Measurements from ENCODE around the gene CFAP47. TPM values are rescaled to one million over a fixed set of nuclear protein-coding genes. Genes with fewer than 3 reads are reported as not detected.

Gene CFAP47, protein sequence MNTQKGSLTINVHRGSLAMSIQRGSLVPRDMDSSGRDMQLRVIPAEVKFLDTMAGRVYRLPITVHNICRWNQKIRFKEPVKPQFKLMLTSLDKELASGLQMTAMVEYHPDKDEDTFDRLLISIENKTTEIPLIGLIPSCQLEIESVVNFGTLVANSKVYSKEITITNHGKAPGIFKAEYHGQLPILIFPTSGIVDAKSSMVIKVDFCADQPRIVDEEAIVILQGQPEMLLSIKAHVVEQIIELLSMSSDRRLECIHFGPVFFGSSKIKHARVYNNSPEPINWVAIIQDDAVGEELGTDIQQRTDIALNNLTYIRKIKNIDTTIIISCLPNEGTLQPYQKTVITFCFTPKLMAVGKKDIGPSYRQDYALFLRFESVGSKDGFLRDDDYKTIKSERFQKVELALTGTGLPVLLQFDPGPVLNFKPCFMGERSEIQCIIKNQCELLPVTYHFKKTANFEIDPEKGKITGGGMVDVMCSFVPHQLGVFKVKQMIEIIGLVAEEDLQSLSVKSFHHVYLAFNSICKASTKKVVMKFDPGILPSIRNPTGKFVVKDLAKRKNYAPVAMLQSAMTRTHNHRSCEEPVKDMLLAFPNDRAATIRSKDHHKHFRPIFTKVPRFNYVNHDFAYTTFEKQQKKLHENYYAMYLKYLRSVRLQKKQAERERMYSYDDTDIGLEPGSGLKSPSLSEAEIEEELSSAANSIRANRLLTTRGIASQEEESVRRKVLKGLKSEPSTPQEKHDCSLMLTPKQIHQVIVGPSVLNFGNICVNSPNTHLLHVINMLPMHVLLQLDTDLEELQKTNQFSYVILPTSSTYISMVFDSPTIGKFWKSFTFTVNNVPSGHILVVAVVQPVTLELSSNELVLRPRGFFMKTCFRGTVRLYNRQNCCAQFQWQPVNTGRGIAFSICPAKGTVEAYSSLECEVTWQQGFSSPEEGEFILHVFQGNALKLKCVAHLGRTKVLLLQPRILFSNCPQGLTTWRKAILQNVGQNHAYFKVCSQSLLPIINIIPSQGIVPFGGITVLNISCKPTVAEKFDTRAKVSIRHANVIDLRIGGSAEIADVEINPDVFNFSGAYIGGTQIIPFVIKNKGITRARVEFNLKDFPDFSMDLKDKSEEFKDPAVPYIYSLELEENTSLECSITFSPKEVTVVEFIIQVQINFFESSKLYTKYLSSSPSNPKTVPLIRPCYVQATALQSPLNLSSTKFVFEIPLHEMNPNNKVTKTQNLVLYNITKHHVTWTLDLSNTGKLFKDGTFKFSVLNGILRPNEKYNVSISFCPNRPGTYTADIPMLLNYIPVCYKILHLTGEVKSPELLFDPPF (N-terminal part only)
- total RNA-seq, result 45.4 TPM

DNA sequence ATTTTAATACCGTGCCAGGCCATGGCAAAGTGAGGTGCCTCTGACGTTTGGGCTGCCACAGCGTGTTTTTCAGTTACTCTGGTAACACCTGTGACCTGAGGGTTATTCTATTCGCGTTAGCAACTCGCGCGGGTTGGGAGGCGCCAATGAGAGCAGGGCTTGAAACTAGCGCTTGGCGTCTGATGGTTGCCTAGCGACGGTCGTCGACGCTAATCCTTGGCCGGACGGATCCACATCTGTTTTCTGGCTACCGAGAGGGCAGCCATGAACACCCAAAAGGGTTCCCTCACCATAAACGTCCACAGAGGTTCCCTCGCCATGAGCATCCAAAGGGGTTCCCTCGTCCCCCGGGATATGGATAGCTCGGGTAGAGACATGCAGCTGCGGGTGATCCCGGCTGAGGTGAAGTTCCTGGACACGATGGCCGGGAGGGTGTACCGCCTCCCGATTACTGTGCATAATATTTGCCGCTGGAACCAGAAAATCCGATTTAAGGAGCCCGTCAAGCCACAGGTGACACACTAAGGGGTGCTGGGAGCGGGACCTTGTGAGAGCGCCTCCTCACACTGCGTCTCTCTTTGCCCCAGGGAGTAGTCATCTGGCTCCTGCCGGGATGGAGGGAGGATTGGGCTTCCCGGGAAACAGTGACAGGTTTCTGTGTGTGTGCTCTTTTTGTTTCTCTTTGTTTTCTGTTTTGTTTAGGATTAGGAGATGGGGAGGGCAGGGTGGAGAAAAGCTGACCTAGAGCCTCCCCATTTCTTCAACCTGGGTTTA, at the start of gene CFAP47:
TSS of gene CFAP47 (plus strand) at position 199 of the 774 bp plus-strand sequence. CDS start at position 265, 66 bp downstream.

Small RNAs within 50 kb of the gene (small RNA-seq; reads per million reads assigned to genes)
- not detected for gene RNU6-641P

Other genes with a start within 250 kb of the CFAP47 start
- gene MAGEB16, start 121.4 kb upstream of the CFAP47 start, total RNA-seq, result not detected